CD4-positive, CD25-positive, alpha-beta regulatory T cell (primary cell): ENCODE data around the gene CSNK1G1. TPM values are rescaled to one million over a fixed set of nuclear protein-coding genes. Genes with fewer than 3 reads are reported as not detected.
A peak's percentile ranks its signal among the peaks of the same experiment; 100 is the strongest.

ENCODE experiments used
- ATAC-seq, 2 donors: fragments of 150-1000 bp; cut with Tn5 transposase; one replicate each; pipeline ENCODE4 v1.10.0; 2021; ENCODE audit warnings: low read depth in 2 of 2, moderate number of reproducible peaks in 2 of 2, moderate library complexity in 1 of 2
- DNase-seq, 3 donors: peaks; one replicate each; pipeline versions ENCODE4 v3.0.0 to v3.0.0-alpha.2; 2012 to 2022; ENCODE audit warnings: mixed read lengths in 1 of 3
- H3K27ac ChIP-seq: one replicate; pipeline ENCODE4 v1.7.0; 2013; ENCODE audit warnings: mild to moderate bottlenecking, low read length; ENCODE audit not compliant: insufficient read depth, poor library complexity, severe bottlenecking
- H3K27me3 ChIP-seq: one replicate; pipeline ENCODE4 v1.7.0; 2013; ENCODE audit warnings: low read length; ENCODE audit not compliant: control insufficient read depth, insufficient read depth
- H3K36me3 ChIP-seq: one replicate; pipeline ENCODE4 v1.7.0; 2013; ENCODE audit warnings: mild to moderate bottlenecking, low read length, moderate library complexity; ENCODE audit not compliant: control insufficient read depth, insufficient read depth
- H3K4me1 ChIP-seq: 2 replicates; pipeline ENCODE4 v1.7.0; 2013; ENCODE audit warnings: mild to moderate bottlenecking, low read length; ENCODE audit not compliant: insufficient read depth, control insufficient read depth, poor library complexity, severe bottlenecking
- H3K4me3 ChIP-seq: one replicate; pipeline ENCODE4 v1.7.0; 2013; ENCODE audit warnings: low read depth, mild to moderate bottlenecking, low read length, moderate library complexity
- H3K9me3 ChIP-seq, 2 experiments: 1 replicate in 1 of 2; 2 replicates in 1 of 2; pipeline ENCODE4 v1.7.0; 2013; ENCODE audit warnings: low read length in 2 of 2, mild to moderate bottlenecking in 1 of 2, moderate library complexity in 1 of 2; ENCODE audit not compliant: control insufficient read depth in 2 of 2
- H3K27ac Mint-ChIP-seq, 3 donors: one replicate each; pipeline ENCODE4 v1.8.0; 2020 to 2022; ENCODE audit warnings: mild to moderate bottlenecking in 3 of 3, mixed read lengths in 3 of 3, moderate library complexity in 2 of 3
- H3K27me3 Mint-ChIP-seq: one replicate; pipeline ENCODE4 v1.8.0; 2022; ENCODE audit warnings: mild to moderate bottlenecking, mixed read lengths
- H3K36me3 Mint-ChIP-seq: one replicate; pipeline ENCODE4 v1.8.0; 2020; ENCODE audit warnings: mixed read lengths
- H3K4me1 Mint-ChIP-seq, 4 donors: one replicate each; pipeline ENCODE4 v1.8.0; 2020 to 2022; ENCODE audit warnings: mixed read lengths in 4 of 4, mild to moderate bottlenecking in 1 of 4
- H3K4me3 Mint-ChIP-seq, 4 donors: one replicate each; pipeline ENCODE4 v1.8.0; 2020 to 2022; ENCODE audit warnings: mild to moderate bottlenecking in 4 of 4, mixed read lengths in 4 of 4, moderate library complexity in 3 of 4
- H3K9me3 Mint-ChIP-seq, 7 donors: one replicate each; pipeline ENCODE4 v1.8.0; 2020 to 2022; ENCODE audit warnings: mixed read lengths in 7 of 7, mild to moderate bottlenecking in 3 of 7, moderate library complexity in 2 of 7
- polyA plus RNA-seq, 4 donors: library from polyadenylated mRNA; unstranded; fragments of 300-500 nt; fragmentation: Illumina TruSeq; gene quantifications; one replicate each; pipeline ENCODE4 v1.2.3, GENCODE V29; 2021
- total RNA-seq: library from RNA; stranded (reverse); gene quantifications from one replicate; pipeline ENCODE4 v1.2.3, GENCODE V29; 2022

The CSNK1G1 gene
- total and polyA plus RNA-seq, 5 donors from 2014 or later: 14.4 to 27.6 (median 15.1) TPM

GRCh38 chr15:64149424-64149823 lies 206.5 kb downstream of the CSNK1G1 start:
- Histone ChIP-seq H3K4me1 (peaks cover 29% of the 10 kb centered on the region), H3K9me3 (no peaks in the 10 kb centered on the region), H3K36me3 (peaks cover 14% of the 10 kb centered on the region), H3K27me3 (peaks cover 5% of the 10 kb centered on the region), H3K4me3 (no peak overlapping the region), H3K27ac (no peak overlapping the region)
- no peak for ATAC-seq
- H3K27ac Mint-ChIP-seq: peak overlapping the region in 1 of 3 donors; percentile 4
- peaks cover 27% of the 10 kb centered on the region for H3K27me3 Mint-ChIP-seq
- peaks cover 4 to 37% (median 21%) of the 10 kb centered on the region in 4 donors for H3K4me1 Mint-ChIP-seq
- H3K36me3 Mint-ChIP-seq: peaks cover 5% of the 10 kb centered on the region
- peak in 1 of 3 donors; percentile 62 for DNase-seq
- H3K9me3 Mint-ChIP-seq: peaks cover 0 to 2% (median 0%) of the 10 kb centered on the region in 7 donors
- peak overlapping the region; percentile 45 to 78 (median 66) for H3K4me3 Mint-ChIP-seq

- Mint-ChIP-seq H3K36me3 (peaks cover 9% of the 10 kb centered on the region), H3K9me3 (peaks cover 0 to 2% (median 0%) of the 10 kb centered on the region in 7 donors), H3K27ac (no peak overlapping the region), H3K27me3 (peaks cover 23% of the 10 kb centered on the region), H3K4me3 (peak overlapping the region in 1 of 4 donors; percentile 52), H3K4me1 (peaks cover 4 to 34% (median 18%) of the 10 kb centered on the region in 4 donors)
- no peak overlapping the region for H3K4me3 ChIP-seq
- no peak overlapping the region for H3K27ac ChIP-seq
- ATAC-seq (no peak), DNase-seq (no peak)
- H3K36me3 ChIP-seq: peaks cover 16% of the 10 kb centered on the region
- no peaks in the 10 kb centered on the region for H3K9me3 ChIP-seq
- H3K4me1 ChIP-seq: peaks cover 27% of the 10 kb centered on the region
- peaks cover 5% of the 10 kb centered on the region for H3K27me3 ChIP-seq
Measured at GRCh38 chr15:64148581-64148980, 207.4 kb downstream of the CSNK1G1 start.

GRCh38 chr15:64148168-64148567 lies 207.8 kb downstream of the CSNK1G1 start:
- Mint-ChIP-seq H3K4me1 (peaks cover 4 to 30% (median 15%) of the 10 kb centered on the region in 4 donors), H3K4me3 (no peak overlapping the region), H3K9me3 (peaks cover 0 to 2% (median 0%) of the 10 kb centered on the region in 7 donors), H3K27ac (no peak overlapping the region), H3K27me3 (peaks cover 19% of the 10 kb centered on the region), H3K36me3 (peaks cover 11% of the 10 kb centered on the region)
- no peaks in the 10 kb centered on the region for H3K9me3 ChIP-seq
- DNase-seq: no peak
- H3K27me3 ChIP-seq: peaks cover 5% of the 10 kb centered on the region
- H3K4me1 ChIP-seq: peaks cover 23% of the 10 kb centered on the region
- no peak for ATAC-seq
- no peak overlapping the region for H3K27ac ChIP-seq
- no peak overlapping the region for H3K4me3 ChIP-seq
- H3K36me3 ChIP-seq: peaks cover 20% of the 10 kb centered on the region

GRCh38 chr15:64146885-64147681 lies 208.9 kb downstream of the CSNK1G1 start:
- Mint-ChIP-seq H3K27me3 (peaks cover 19% of the 10 kb centered on the region), H3K9me3 (peaks cover 0 to 2% (median 0%) of the 10 kb centered on the region in 7 donors), H3K4me3 (no peak overlapping the region), H3K4me1 (peaks cover 4 to 21% (median 14%) of the 10 kb centered on the region in 4 donors), H3K27ac (peak overlapping the region in 1 of 3 donors; percentile 42), H3K36me3 (peaks cover 17% of the 10 kb centered on the region)
- no peaks in the 10 kb centered on the region for H3K27me3 ChIP-seq
- peaks cover 12% of the 10 kb centered on the region for H3K4me1 ChIP-seq
- DNase-seq: no peak
- no peaks in the 10 kb centered on the region for H3K9me3 ChIP-seq
- peaks cover 21% of the 10 kb centered on the region for H3K36me3 ChIP-seq
- ATAC-seq: no peak
- H3K4me3 ChIP-seq: no peak overlapping the region
- H3K27ac ChIP-seq: no peak overlapping the region

GRCh38 chr15:64146520-64146884 lies 209.5 kb downstream of the CSNK1G1 start:
- Histone ChIP-seq H3K36me3 (peaks cover 25% of the 10 kb centered on the region), H3K4me3 (no peak overlapping the region), H3K27ac (no peak overlapping the region), H3K9me3 (no peaks in the 10 kb centered on the region), H3K27me3 (no peaks in the 10 kb centered on the region), H3K4me1 (peaks cover 6% of the 10 kb centered on the region)
- peak overlapping the region in 1 of 3 donors; percentile 42 for H3K27ac Mint-ChIP-seq
- H3K4me3 Mint-ChIP-seq: no peak overlapping the region
- H3K36me3 Mint-ChIP-seq: peaks cover 18% of the 10 kb centered on the region
- ATAC-seq (no peak), DNase-seq (no peak)
- H3K27me3 Mint-ChIP-seq: peaks cover 20% of the 10 kb centered on the region
- H3K4me1 Mint-ChIP-seq: peaks cover 4 to 21% (median 14%) of the 10 kb centered on the region in 4 donors
- peaks cover 0 to 2% (median 0%) of the 10 kb centered on the region in 7 donors for H3K9me3 Mint-ChIP-seq

GRCh38 chr15:64146041-64146440 lies 209.9 kb downstream of the CSNK1G1 start:
- DNase-seq (no peak), ATAC-seq (no peak)
- H3K27ac ChIP-seq: no peak overlapping the region
- Mint-ChIP-seq H3K27me3 (peaks cover 23% of the 10 kb centered on the region), H3K4me3 (no peak overlapping the region), H3K9me3 (peaks cover 0 to 2% (median 0%) of the 10 kb centered on the region in 7 donors), H3K27ac (no peak overlapping the region), H3K4me1 (peaks cover 4 to 20% (median 14%) of the 10 kb centered on the region in 4 donors), H3K36me3 (peaks cover 20% of the 10 kb centered on the region)
- no peaks in the 10 kb centered on the region for H3K27me3 ChIP-seq
- peaks cover 1% of the 10 kb centered on the region for H3K4me1 ChIP-seq
- no peak overlapping the region for H3K4me3 ChIP-seq
- no peaks in the 10 kb centered on the region for H3K9me3 ChIP-seq
- H3K36me3 ChIP-seq: peaks cover 29% of the 10 kb centered on the region

- Mint-ChIP-seq H3K4me3 (no peak overlapping the region), H3K9me3 (peaks cover 0 to 1% (median 0%) of the 10 kb centered on the region in 7 donors), H3K4me1 (peaks cover 3 to 10% (median 8%) of the 10 kb centered on the region in 4 donors), H3K36me3 (peaks cover 25% of the 10 kb centered on the region), H3K27ac (no peak overlapping the region), H3K27me3 (peaks cover 10% of the 10 kb centered on the region)
- H3K36me3 ChIP-seq: peaks cover 32% of the 10 kb centered on the region
- H3K9me3 ChIP-seq: no peaks in the 10 kb centered on the region
- no peaks in the 10 kb centered on the region for H3K27me3 ChIP-seq
- H3K4me3 ChIP-seq: no peak overlapping the region
- H3K4me1 ChIP-seq: no peaks in the 10 kb centered on the region
- DNase-seq: no peak
- ATAC-seq: no peak
- no peak overlapping the region for H3K27ac ChIP-seq
Measured at GRCh38 chr15:64144565-64145281, 211.2 kb downstream of the CSNK1G1 start.
